Measurements from ENCODE around the gene DOCK9.
"Not testable (repeated sequence)": the region's sequence is repeated elsewhere in the genome, so short reads cannot be mapped to it uniquely, and the experiment has no call there.

Gene DOCK9

DNA sequence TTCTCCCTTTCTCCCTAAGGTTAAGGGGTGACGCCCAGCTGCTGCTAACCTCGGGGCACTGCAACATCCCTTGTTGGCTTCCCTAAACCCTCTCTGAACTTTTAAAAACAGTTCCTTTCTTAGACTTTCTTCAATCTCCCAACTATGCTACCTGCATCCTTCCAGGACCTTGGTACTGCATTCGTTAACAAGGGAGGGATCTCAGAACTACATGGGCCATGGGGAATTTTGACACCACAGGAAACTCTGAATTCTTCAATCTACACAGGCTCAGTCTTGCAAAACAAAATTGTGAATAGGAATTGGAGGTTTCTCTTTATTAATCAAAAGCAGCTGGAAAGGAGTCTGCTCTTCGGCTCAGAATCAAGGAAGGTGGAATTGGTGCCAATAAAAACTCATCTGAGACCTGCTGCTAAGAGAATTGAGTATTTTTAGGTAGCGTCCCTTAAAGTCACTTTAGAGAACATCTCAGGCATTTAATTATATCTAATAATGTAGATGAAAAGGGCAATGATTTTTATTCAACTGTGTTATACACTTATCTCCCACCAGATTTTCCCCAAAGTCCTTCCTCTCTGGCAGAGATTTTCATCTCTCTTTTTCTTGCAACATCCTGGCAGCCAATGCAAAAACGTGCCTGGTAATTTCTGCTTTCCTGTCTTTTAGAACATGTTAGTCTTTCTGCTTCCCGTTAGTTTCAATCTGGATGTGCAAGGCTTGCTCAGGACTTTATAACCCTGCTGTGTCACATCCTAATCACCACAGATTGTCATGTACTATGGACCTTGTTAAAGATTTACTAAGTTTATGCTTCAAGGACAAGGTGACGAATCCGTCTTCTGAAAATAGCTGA is 156.3 kb downstream of the DOCK9 start:
- TF ChIP-seq CTCF (IDR thresholded peaks at IDR 0.05; ENCODE audit: low read depth, low read length): no peak
- peak; percentile 63 for DNase-seq (ENCODE audit: extremely low read depth, low read depth)

DNA sequence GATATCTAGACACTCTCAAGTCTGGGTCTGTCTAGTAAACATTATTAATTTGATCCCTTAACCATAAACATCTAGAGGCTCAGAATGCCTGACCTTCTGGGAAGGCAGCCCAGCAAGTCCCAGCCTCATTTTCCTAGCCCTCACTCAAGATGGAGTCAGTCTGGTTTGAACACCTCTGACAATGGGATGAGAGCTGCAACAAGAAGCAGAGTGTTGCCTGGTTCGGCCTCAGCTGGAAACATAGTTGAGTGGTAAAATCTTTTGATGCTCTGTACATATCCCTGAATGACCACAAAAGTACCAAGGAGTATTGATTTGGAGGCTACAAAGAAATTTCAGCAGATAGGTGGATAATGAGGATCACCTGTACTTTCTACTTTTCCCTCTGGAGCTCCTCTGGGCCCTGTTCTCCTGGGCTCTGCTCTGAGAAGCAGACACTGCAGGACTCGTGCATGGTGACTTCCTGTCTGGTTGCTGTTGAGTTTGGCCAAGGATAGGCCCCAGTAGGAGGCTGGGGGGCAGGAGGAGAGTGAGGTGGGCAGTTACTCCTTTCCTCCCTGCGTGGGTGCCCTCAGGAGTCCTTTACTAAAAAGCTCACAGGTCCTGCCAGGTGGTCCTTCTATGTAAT is 157.0 kb downstream of the DOCK9 start:
- TF ChIP-seq CTCF (IDR thresholded peaks at IDR 0.05; ENCODE audit: low read depth, low read length): no peak
- no peak for DNase-seq (ENCODE audit: extremely low read depth, low read depth)

GRCh38 chr13:98820300-98820699 is 157.6 kb downstream of the DOCK9 start:
- no peak for DNase-seq (ENCODE audit: extremely low read depth, low read depth)
- no peak for TF ChIP-seq CTCF (IDR thresholded peaks at IDR 0.05; ENCODE audit: low read depth, low read length)

- DNase-seq (ENCODE audit: extremely low read depth, low read depth): no peak
- no peak for TF ChIP-seq CTCF (IDR thresholded peaks at IDR 0.05; ENCODE audit: low read depth, low read length)
Observed at GRCh38 chr13:98819382-98820010, 158.4 kb downstream of the DOCK9 start.

GRCh38 chr13:98816406-98816805 is 161.5 kb downstream of the DOCK9 start:
- TF ChIP-seq CTCF (IDR thresholded peaks at IDR 0.05; ENCODE audit: low read depth, low read length): no peak
- no peak for DNase-seq (ENCODE audit: extremely low read depth, low read depth)

- TF ChIP-seq CTCF (IDR thresholded peaks at IDR 0.05; ENCODE audit: low read depth, low read length): no peak
- no peak for DNase-seq (ENCODE audit: extremely low read depth, low read depth)
Observed at GRCh38 chr13:98813993-98814392, 163.9 kb downstream of the DOCK9 start.

GRCh38 chr13:98812186-98812790 is 165.6 kb downstream of the DOCK9 start:
- DNase-seq (ENCODE audit: extremely low read depth, low read depth): not testable (repeated sequence)

Measured in AG09319 (cell line).